GM21717 (cell line): ENCODE measurements around the gene TTC23.

Experiments
- ATAC-seq: cut with Tn5 transposase; IDR thresholded peaks from one replicate; pipeline ENCODE4 v1.9.1; 2021; ENCODE audit warnings: mild to moderate bottlenecking, moderate library complexity; ENCODE audit not compliant: unreplicated experiment

The TTC23 gene

GRCh38 chr15:99106417-99107220 lies 142.8 kb downstream of the TTC23 start:
- ATAC-seq = no peak

- ATAC-seq = peak; percentile 31
Measured at GRCh38 chr15:99105514-99106341, 143.7 kb downstream of the TTC23 start.

GRCh38 chr15:99104788-99105513 lies 144.4 kb downstream of the TTC23 start, which contains the start of gene SYNM:
Gene SYNM (plus strand): TSS chr15:99105080. CDS start chr15:99105200, 120 bp downstream.
- ATAC-seq = peak; percentile 63

GRCh38 chr15:99103279-99103678 lies 146.1 kb downstream of the TTC23 start:
- no peak for ATAC-seq

GRCh38 chr15:99102332-99103235 lies 146.8 kb downstream of the TTC23 start:
- ATAC-seq = no peak

- ATAC-seq = no peak
Measured at GRCh38 chr15:99101501-99101900, 147.9 kb downstream of the TTC23 start.

- no peak for ATAC-seq
Measured at GRCh38 chr15:99100245-99101173, 148.9 kb downstream of the TTC23 start.

GRCh38 chr15:99099661-99100060 lies 149.7 kb downstream of the TTC23 start:
- no peak for ATAC-seq

- ATAC-seq = no peak
Measured at GRCh38 chr15:99098991-99099390, 150.4 kb downstream of the TTC23 start.

- no peak for ATAC-seq
Measured at GRCh38 chr15:99098426-99098825, 151.0 kb downstream of the TTC23 start.

GRCh38 chr15:99097441-99098410 lies 151.7 kb downstream of the TTC23 start:
- no peak for ATAC-seq

- ATAC-seq = no peak
Measured at GRCh38 chr15:99096894-99097426, 152.4 kb downstream of the TTC23 start.

- ATAC-seq = no peak
Measured at GRCh38 chr15:99096173-99096893, 153.0 kb downstream of the TTC23 start.

- ATAC-seq = no peak
Measured at GRCh38 chr15:99095626-99096025, 153.8 kb downstream of the TTC23 start.

GRCh38 chr15:99092554-99093172 lies 156.7 kb downstream of the TTC23 start:
- ATAC-seq = no peak

GRCh38 chr15:99090938-99091337 lies 158.4 kb downstream of the TTC23 start:
- no peak for ATAC-seq
